Activated CD4-positive, alpha-beta T cell treated with anti-CD3 and anti-CD28 coated beads for 24 hours (primary cell): Measurements from ENCODE around the gene RABAC1.
"Not testable (repeated sequence)": the region's sequence is repeated elsewhere in the genome, so short reads cannot be mapped to it uniquely, and the experiment has no call there.

Source experiments
- DNase-seq, 2 donors: peaks; one replicate each; pipeline ENCODE4 v3.0.0-alpha.2; 2020; ENCODE audit warnings: low read depth in 2 of 2

The RABAC1 gene

GRCh38 chr19:41947091-41947490 lies 12.0 kb downstream of the RABAC1 start:
- DNase-seq = no peak

GRCh38 chr19:41945135-41945766 lies 13.9 kb downstream of the RABAC1 start:
- peak; percentile 75 to 76 for DNase-seq

- no peak for DNase-seq
Measured at GRCh38 chr19:41944336-41944735, 14.8 kb downstream of the RABAC1 start.

- DNase-seq = no peak
Measured at GRCh38 chr19:41941410-41942202, 17.5 kb downstream of the RABAC1 start.

GRCh38 chr19:41940731-41941409 lies 18.3 kb downstream of the RABAC1 start:
- DNase-seq = no peak

GRCh38 chr19:41939861-41940730 lies 19.0 kb downstream of the RABAC1 start:
- no peak for DNase-seq

- DNase-seq = not testable (repeated sequence)
Measured at GRCh38 chr19:41939209-41939608, 19.9 kb downstream of the RABAC1 start.

GRCh38 chr19:41937525-41938468 lies 21.3 kb downstream of the RABAC1 start:
- no peak for DNase-seq

GRCh38 chr19:41936961-41937360 lies 22.2 kb downstream of the RABAC1 start:
- no peak for DNase-seq

- no peak for DNase-seq
Measured at GRCh38 chr19:41936416-41936850, 22.7 kb downstream of the RABAC1 start.

GRCh38 chr19:41935760-41936415 lies 23.2 kb downstream of the RABAC1 start:
- DNase-seq = no peak

- DNase-seq = peak; percentile 57 to 63
Measured at GRCh38 chr19:41934849-41935374, 24.2 kb downstream of the RABAC1 start.

GRCh38 chr19:41933693-41934426 lies 25.3 kb downstream of the RABAC1 start:
- DNase-seq = no peak

GRCh38 chr19:41932720-41933332 lies 26.3 kb downstream of the RABAC1 start:
- DNase-seq = no peak

- DNase-seq = no peak
Measured at GRCh38 chr19:41932259-41932719, 26.8 kb downstream of the RABAC1 start.

- DNase-seq = no peak
Measured at GRCh38 chr19:41930926-41931592, 28.1 kb downstream of the RABAC1 start.

GRCh38 chr19:41930322-41930722 lies 28.8 kb downstream of the RABAC1 start:
- no peak for DNase-seq

- no peak for DNase-seq
Measured at GRCh38 chr19:41929536-41930071, 29.5 kb downstream of the RABAC1 start.
